Caco-2 (cell line): ENCODE measurements around the gene STK25. TPM values are rescaled to one million over a fixed set of nuclear protein-coding genes. Genes with fewer than 3 reads are reported as not detected.

Experiments used
- BruUV-seq: library from RNA; stranded (reverse); fragments of 400-500 nt; replicated peaks from 2 replicates; lab custom pipeline; 2021; lab: Mats Ljungman, UMichigan
- CTCF ChIA-PET: fragments of 300-600 bp; sonication (Branson Sonifier 250); formaldehyde crosslinking; loops from one replicate; lab custom pipeline; 2022; ENCODE audit warnings: antibody characterized with exemption; lab: Charles Lee
- POLR2A ChIA-PET: fragments of 300-600 bp; sonication (Branson Sonifier 250); formaldehyde crosslinking; loops from one replicate; lab custom pipeline; 2022; ENCODE audit warnings: antibody characterized with exemption; lab: Charles Lee
- DNase-seq, 2 experiments: peaks; one replicate each; pipeline versions ENCODE4 v3.0.0 to v3.0.0-alpha.2; 2020 to 2022
- H3K27me3 ChIP-seq: replicated peaks from 2 replicates; pipeline ENCODE4 v1.6.0; 2011; ENCODE audit warnings: low read length; ENCODE audit not compliant: control insufficient read depth, insufficient read depth
- H3K36me3 ChIP-seq: 2 replicates; pipeline ENCODE4 v1.5.1; 2011; ENCODE audit warnings: low read length; ENCODE audit not compliant: control insufficient read depth, insufficient read depth
- H3K4me1 ChIP-seq: fragments of 250-450 bp; sonication (Bioruptor Pico); 2 replicates; pipeline ENCODE4 v1.5.1; 2020; ENCODE audit warnings: mild to moderate bottlenecking
- H3K4me3 ChIP-seq: 2 replicates; pipeline ENCODE4 v1.5.1; 2011; ENCODE audit warnings: low read depth, mild to moderate bottlenecking, control low read depth, low read length
- H3K9me3 ChIP-seq: fragments of 250-450 bp; sonication (Bioruptor Pico); 2 replicates; pipeline ENCODE4 v1.5.1; 2020; ENCODE audit warnings: mild to moderate bottlenecking, moderate library complexity
- H3K27ac Mint-ChIP-seq: one replicate; pipeline ENCODE4 v1.8.0; 2022; ENCODE audit warnings: mixed read lengths; ENCODE audit not compliant: unreplicated experiment
- H3K27me3 Mint-ChIP-seq: one replicate; pipeline ENCODE4 v1.8.0; 2022; ENCODE audit warnings: mixed read lengths; ENCODE audit not compliant: insufficient read depth, unreplicated experiment
- H3K36me3 Mint-ChIP-seq: one replicate; pipeline ENCODE4 v1.8.0; 2022; ENCODE audit warnings: mild to moderate bottlenecking, mixed read lengths; ENCODE audit not compliant: insufficient read depth, unreplicated experiment
- H3K4me1 Mint-ChIP-seq: one replicate; pipeline ENCODE4 v1.8.0; 2022; ENCODE audit warnings: low read depth, mixed read lengths; ENCODE audit not compliant: unreplicated experiment
- H3K4me3 Mint-ChIP-seq: one replicate; pipeline ENCODE4 v1.8.0; 2022; ENCODE audit warnings: mild to moderate bottlenecking, moderate library complexity, mixed read lengths; ENCODE audit not compliant: unreplicated experiment
- H3K9me3 Mint-ChIP-seq: one replicate; pipeline ENCODE4 v1.8.0; 2022; ENCODE audit warnings: mixed read lengths; ENCODE audit not compliant: unreplicated experiment
- CTCF ChIP-seq, 2 experiments: fragments of 200-600 bp in 1 of 2; IDR thresholded peaks; 1 replicate in 1 of 2; 2 replicates in 1 of 2; pipeline versions ENCODE4 v1.5.1 to v1.8.0; 2011 to 2022; ENCODE audit warnings: antibody characterized with exemption in 1 of 2, control low read depth in 1 of 2, inconsistent platforms in 1 of 2, low read depth in 1 of 2, low read length in 1 of 2, mild to moderate bottlenecking in 1 of 2, moderate library complexity in 1 of 2; ENCODE audit not compliant: insufficient read depth in 1 of 2, severe bottlenecking in 1 of 2, unreplicated experiment in 1 of 2
- intact Hi-C: fragments of 100-400 bp; cut with micrococcal nuclease; formaldehyde crosslinking; loops from one replicate; pipeline ENCODE4 v1.10.0; 2022; ENCODE audit not compliant: unreplicated experiment
- total RNA-seq: library from RNA; stranded (reverse); gene quantifications from 2 replicates; pipeline ENCODE4 v1.2.3, GENCODE V29; 2022

The STK25 gene
- total RNA-seq, 1 experiment from 2014 or later = 92.6 TPM

GRCh38 chr2:241459520-241459919, 48.9 kb downstream of the STK25 start:
- H3K27me3 Mint-ChIP-seq = no peaks in the 10 kb centered on the region
- H3K27me3 ChIP-seq = no peaks in the 10 kb centered on the region
- H3K9me3 Mint-ChIP-seq = no peaks in the 10 kb centered on the region
- DNase-seq = no peak
- CTCF ChIA-PET = no interaction called here
- POLR2A ChIA-PET = no interaction called here
- no peak overlapping the region for H3K27ac Mint-ChIP-seq
- no peaks in the 10 kb centered on the region for H3K9me3 ChIP-seq
- H3K4me3 ChIP-seq = no peak overlapping the region
- no TSS peak for BruUV-seq
- peaks cover 9% of the 10 kb centered on the region for H3K36me3 Mint-ChIP-seq
- intact Hi-C loops = no loop called here
- no peaks in the 10 kb centered on the region for H3K36me3 ChIP-seq
- no peaks in the 10 kb centered on the region for H3K4me1 Mint-ChIP-seq
- H3K4me3 Mint-ChIP-seq = no peak overlapping the region
- no peaks in the 10 kb centered on the region for H3K4me1 ChIP-seq
- TF ChIP-seq CTCF (IDR thresholded peaks at IDR 0.05; ENCODE audit: insufficient read depth in 1 of 2, low read depth in 1 of 2, low read length in 1 of 2, severe bottlenecking in 1 of 2, unreplicated experiment in 1 of 2) = no peak

GRCh38 chr2:241458687-241459086, 49.7 kb downstream of the STK25 start:
- Mint-ChIP-seq H3K9me3 (no peaks in the 10 kb centered on the region), H3K4me1 (no peaks in the 10 kb centered on the region), H3K36me3 (peaks cover 9% of the 10 kb centered on the region), H3K27me3 (no peaks in the 10 kb centered on the region), H3K27ac (no peak overlapping the region), H3K4me3 (no peak overlapping the region)
- H3K4me1 ChIP-seq = no peaks in the 10 kb centered on the region
- no peak overlapping the region for H3K4me3 ChIP-seq
- H3K27me3 ChIP-seq = no peaks in the 10 kb centered on the region
- no peak for TF ChIP-seq CTCF (IDR thresholded peaks at IDR 0.05; ENCODE audit: insufficient read depth in 1 of 2, low read depth in 1 of 2, low read length in 1 of 2, severe bottlenecking in 1 of 2, unreplicated experiment in 1 of 2)
- no peaks in the 10 kb centered on the region for H3K9me3 ChIP-seq
- ChIA-PET POLR2A (no interaction called here), CTCF (no interaction called here)
- intact Hi-C loops = no loop called here
- DNase-seq = no peak
- no peaks in the 10 kb centered on the region for H3K36me3 ChIP-seq
- no TSS peak for BruUV-seq

GRCh38 chr2:241456546-241456945, 51.8 kb downstream of the STK25 start:
- no peaks in the 10 kb centered on the region for H3K9me3 ChIP-seq
- Mint-ChIP-seq H3K27ac (no peak overlapping the region), H3K27me3 (no peaks in the 10 kb centered on the region), H3K4me1 (no peaks in the 10 kb centered on the region), H3K36me3 (peaks cover 9% of the 10 kb centered on the region), H3K4me3 (no peak overlapping the region), H3K9me3 (no peaks in the 10 kb centered on the region)
- H3K27me3 ChIP-seq = no peaks in the 10 kb centered on the region
- intact Hi-C loops = no loop called here
- no peak overlapping the region for H3K4me3 ChIP-seq
- POLR2A ChIA-PET = no interaction called here
- no peaks in the 10 kb centered on the region for H3K36me3 ChIP-seq
- CTCF ChIA-PET = no interaction called here
- BruUV-seq = no TSS peak
- no peak for TF ChIP-seq CTCF (IDR thresholded peaks at IDR 0.05; ENCODE audit: insufficient read depth in 1 of 2, low read depth in 1 of 2, low read length in 1 of 2, severe bottlenecking in 1 of 2, unreplicated experiment in 1 of 2)
- DNase-seq = no peak
- H3K4me1 ChIP-seq = no peaks in the 10 kb centered on the region
